Pancreas (tissue), 10 donors: ENCODE measurements around the gene SRPK2. TPM values are rescaled to one million over a fixed set of nuclear protein-coding genes. Genes with fewer than 3 reads are reported as not detected.

ENCODE experiments used
- ATAC-seq, 4 donors: fragments of 200-7000 bp; cut with Tn5 transposase; one replicate each; pipeline versions ENCODE4 v1.8.0 to v1.9.1; 2020; ENCODE audit warnings: mild to moderate bottlenecking in 4 of 4, moderate library complexity in 4 of 4
- DNase-seq, 6 donors: peaks; one replicate each; pipeline ENCODE4 v3.0.0-alpha.2; 2020
- FAIRE-seq: peaks from 2 replicates; lab custom pipeline; 2012; peaks lifted over from hg19 to GRCh38; lab: Jason Lieb, UNC
- H3K27ac ChIP-seq, 4 donors: fragments of 200-600 bp; sonication (generic); 1 replicate in 3 of 4; 2 replicates in 1 of 4; pipeline versions ENCODE4 v1.5.0 to v1.8.0; 2020
- H3K27me3 ChIP-seq, 4 donors: fragments of 200-600 bp; one replicate each; pipeline ENCODE4 v1.8.0; 2021
- H3K36me3 ChIP-seq, 3 donors: fragments of 200-600 bp; sonication (generic) in 1 of 3; one replicate each; pipeline versions ENCODE4 v1.5.0 to v1.8.0; 2020 to 2021
- H3K4me1 ChIP-seq, 3 donors: fragments of 200-600 bp; one replicate each; pipeline ENCODE4 v1.8.0; 2021
- H3K4me3 ChIP-seq, 4 donors: fragments of 200-600 bp; sonication (generic) in 2 of 4; one replicate each; pipeline versions ENCODE4 v1.5.0 to v1.8.0; 2020 to 2021
- H3K9me3 ChIP-seq, 4 donors: fragments of 200-600 bp; one replicate each; pipeline ENCODE4 v1.8.0; 2021
- CTCF ChIP-seq, 4 donors: fragments of 200-600 bp; sonication (generic) in 3 of 4; IDR thresholded peaks; one replicate each; pipeline versions ENCODE4 v1.5.0 to v1.8.0; 2021; ENCODE audit warnings: antibody characterized with exemption in 4 of 4
- WGBS, 2 donors: extraction: QIAGEN DNeasy Blood & Tissue Kit; methylation state at CpG; one replicate each; pipeline ENCODE4 v1.1.7; 2013; 5-methylcytosine and 5-hydroxymethylcytosine counted together
- intact Hi-C, 3 donors: fragments of 100-400 bp; cut with DNase I; formaldehyde crosslinking; loops; one replicate each; pipeline versions ENCODE4 v1.11.1 to v1.14.2; 2022
- polyA plus RNA-seq, 2 donors: library from polyadenylated mRNA; stranded (reverse); fragments of 200-250 nt; gene quantifications; one replicate each; pipeline ENCODE4 v1.2.3, GENCODE V29; 2013
- total RNA-seq, 6 donors: library from RNA; stranded (reverse); fragmentation: NEBNext Ultra II Directional in 4 of 6; extraction: Animal tissue kit (Norgen Biotek cat#: 25700) in 4 of 6; gene quantifications; one replicate each; pipeline versions ENCODE4 v1.2.1 to v1.2.4, GENCODE V29; 2021 to 2023
- donor health status: healthy with polysubstance abuse.
- donor health status: DM: no; HTN: no; CAD: no; lungs with moderate emphysema.
- donor health status: DM: no; HTN: no; CAD: no.
- donor health status: control.
- donor health status: control.
- donor health status: Bipolar disorder and iron deficiency.
- donor health status: DM: yes; HTN: yes; CAD: no.
- donor health status: DM: no; HTN: no; CAD: no.
- donor health status: DM: no; HTN: no; CAD: no.
- donor health status: DM: yes; HTN: yes; CAD: no.

The SRPK2 gene
- total and polyA plus RNA-seq, 8 donors: 6.5 to 27.4 (median 16.4) TPM

GRCh38 chr7:105133358-105133757, 255.4 kb downstream of the SRPK2 start:
- Histone ChIP-seq H3K4me1 (no peaks in the 10 kb centered on the region), H3K27ac (no peak overlapping the region), H3K36me3 (no peaks in the 10 kb centered on the region), H3K9me3 (no peaks in the 10 kb centered on the region), H3K27me3 (no peaks in the 10 kb centered on the region), H3K4me3 (no peak overlapping the region)
- FAIRE-seq (no peak), ATAC-seq (no peak), DNase-seq (no peak)
- 92 to 94% methylated on average over 7 of the region's 7 CpGs for WGBS, 2 donors
- no peak for TF ChIP-seq CTCF (IDR thresholded peaks at IDR 0.05)
- intact Hi-C loops: no loop called here

- FAIRE-seq: no peak
- no peak for ATAC-seq
- TF ChIP-seq CTCF (IDR thresholded peaks at IDR 0.05): no peak
Observed at GRCh38 chr7:105132835-105133234, 255.9 kb downstream of the SRPK2 start.

GRCh38 chr7:105132335-105132734, 256.4 kb downstream of the SRPK2 start:
- WGBS, 2 donors: 92 to 96% methylated on average over 5 of the region's 5 CpGs
- intact Hi-C loops: no loop called here
- Histone ChIP-seq H3K4me3 (no peak overlapping the region), H3K27ac (no peak overlapping the region), H3K4me1 (no peaks in the 10 kb centered on the region), H3K36me3 (no peaks in the 10 kb centered on the region), H3K27me3 (no peaks in the 10 kb centered on the region), H3K9me3 (no peaks in the 10 kb centered on the region)
- FAIRE-seq (no peak), ATAC-seq (no peak), DNase-seq (no peak)
- no peak for TF ChIP-seq CTCF (IDR thresholded peaks at IDR 0.05)

More at GRCh38 chr7:105132835-105133234, 255.9 kb downstream of the SRPK2 start:
- no peaks in the 10 kb centered on the region for H3K4me1 ChIP-seq
- DNase-seq: no peak
- intact Hi-C loops: no loop called here
- 92 to 94% methylated on average over 10 of the region's 10 CpGs for WGBS, 2 donors
- no peaks in the 10 kb centered on the region for H3K9me3 ChIP-seq
- no peak overlapping the region for H3K27ac ChIP-seq
- H3K27me3 ChIP-seq: no peaks in the 10 kb centered on the region
- H3K4me3 ChIP-seq: no peak overlapping the region
- H3K36me3 ChIP-seq: no peaks in the 10 kb centered on the region

GRCh38 chr7:105131890-105132289, 256.8 kb downstream of the SRPK2 start:
- H3K4me1 ChIP-seq: no peaks in the 10 kb centered on the region
- peaks cover 0 to under 1% (median 0%) of the 10 kb centered on the region in 3 donors for H3K36me3 ChIP-seq
- H3K27ac ChIP-seq: no peak overlapping the region
- FAIRE-seq: no peak
- H3K9me3 ChIP-seq: no peaks in the 10 kb centered on the region
- ATAC-seq: no peak
- 74 to 83% methylated on average over 7 of the region's 7 CpGs for WGBS, 2 donors
- no peak for TF ChIP-seq CTCF (IDR thresholded peaks at IDR 0.05)
- no peak for DNase-seq
- H3K4me3 ChIP-seq: no peak overlapping the region
- intact Hi-C loops: no loop called here
- no peaks in the 10 kb centered on the region for H3K27me3 ChIP-seq

GRCh38 chr7:105131033-105131656, 257.6 kb downstream of the SRPK2 start:
- TF ChIP-seq CTCF (IDR thresholded peaks at IDR 0.05): no peak
- ATAC-seq (no peak), DNase-seq (no peak), FAIRE-seq (no peak)
- intact Hi-C loops: no loop called here
- Histone ChIP-seq H3K27me3 (no peaks in the 10 kb centered on the region), H3K4me3 (no peak overlapping the region), H3K27ac (no peak overlapping the region), H3K9me3 (no peaks in the 10 kb centered on the region), H3K36me3 (peaks cover 0 to 6% (median 0%) of the 10 kb centered on the region in 3 donors), H3K4me1 (no peaks in the 10 kb centered on the region)
- WGBS, 2 donors: 90 to 92% methylated on average over 12 of the region's 12 CpGs
